GM19397 (cell line): ENCODE measurements around the gene VWF.

ENCODE experiments used
- ATAC-seq: cut with Tn5 transposase; IDR thresholded peaks from one replicate; pipeline ENCODE4 v1.9.1; 2021; ENCODE audit warnings: mild to moderate bottlenecking, moderate library complexity; ENCODE audit not compliant: unreplicated experiment

VWF gene

GRCh38 chr12:5899675-5900074 lies 224.8 kb downstream of the VWF start:
- no peak for ATAC-seq

- ATAC-seq: no peak
Observed at GRCh38 chr12:5898874-5899273, 225.6 kb downstream of the VWF start.
